NCI-H1417 treated with DMSO at 0.1 percent for 48 hours (cell line): ENCODE data around the gene SLC35F5.
"Not testable (repeated sequence)": the region's sequence is repeated elsewhere in the genome, so short reads cannot be mapped to it uniquely, and the experiment has no call there.

Experiments
- DNase-seq: peaks from one replicate; lab custom pipeline; 2025; lab: John Stamatoyannopoulos, UW

Gene SLC35F5

DNA sequence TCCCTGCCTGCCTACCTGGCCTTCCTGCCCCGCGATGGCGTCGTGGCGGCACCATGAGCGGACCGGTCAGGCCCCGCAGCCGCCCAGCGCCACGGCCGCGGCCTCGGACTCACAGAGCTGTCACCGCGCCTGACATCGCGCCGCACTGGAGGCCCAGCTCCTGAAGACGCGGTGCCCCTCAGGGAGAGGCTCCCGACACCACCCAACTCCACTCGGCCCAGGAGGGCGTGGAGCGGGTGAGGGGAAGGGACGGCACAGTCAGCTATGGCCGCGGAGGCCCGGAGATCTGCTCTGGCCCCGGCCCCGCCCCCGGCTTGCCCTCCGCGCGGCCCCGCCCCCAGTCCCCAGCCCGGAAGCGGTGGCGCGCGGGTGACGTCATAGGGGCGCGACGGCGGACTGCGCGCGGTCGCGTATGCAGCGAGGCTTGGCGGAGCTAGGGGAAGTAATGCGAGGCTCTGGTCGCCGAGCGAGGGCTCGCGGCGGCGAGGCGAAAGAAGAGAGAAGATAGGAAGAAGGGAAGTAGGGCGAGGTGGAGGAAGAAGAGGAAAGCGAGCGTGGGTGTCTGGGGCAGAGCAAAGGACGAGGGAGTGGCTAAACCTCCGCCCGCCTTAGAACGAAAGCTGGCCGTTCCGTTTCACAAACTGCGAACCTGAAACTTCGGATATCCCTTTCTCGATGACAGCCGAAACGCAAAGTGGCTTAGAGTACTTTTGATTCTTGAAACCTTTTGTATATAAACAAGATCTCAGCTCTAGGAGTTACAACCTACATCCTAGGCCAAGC lies at the start of gene SLC35F5:
SLC35F5 (minus strand) TSS at position 288 of the 783 bp plus-strand sequence; CDS start at position 55, 233 bp downstream.
- DNase-seq: peak; percentile 54

DNA sequence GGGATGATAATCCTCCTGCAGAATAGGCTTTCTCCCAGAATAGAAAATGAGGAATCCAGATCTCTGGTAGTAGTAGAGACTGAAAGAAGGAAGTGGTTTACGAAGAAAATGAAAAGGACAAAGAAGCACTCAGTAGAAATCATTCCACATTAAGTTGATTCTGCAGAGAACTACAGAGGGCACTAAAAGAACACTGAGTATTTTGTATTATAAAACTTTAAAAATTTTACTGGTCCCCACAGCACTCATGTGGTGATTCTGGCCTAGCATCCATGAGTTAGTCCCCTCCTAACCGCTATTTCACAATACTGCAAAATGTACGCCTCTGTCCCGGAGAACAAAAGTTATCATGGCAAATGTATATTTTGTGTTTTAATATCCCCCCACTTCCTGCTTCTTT lies 42.9 kb upstream of the SLC35F5 start:
- DNase-seq: no peak

GRCh38 chr2:113797237-113797636 lies 40.8 kb upstream of the SLC35F5 start:
- no peak for DNase-seq

DNA sequence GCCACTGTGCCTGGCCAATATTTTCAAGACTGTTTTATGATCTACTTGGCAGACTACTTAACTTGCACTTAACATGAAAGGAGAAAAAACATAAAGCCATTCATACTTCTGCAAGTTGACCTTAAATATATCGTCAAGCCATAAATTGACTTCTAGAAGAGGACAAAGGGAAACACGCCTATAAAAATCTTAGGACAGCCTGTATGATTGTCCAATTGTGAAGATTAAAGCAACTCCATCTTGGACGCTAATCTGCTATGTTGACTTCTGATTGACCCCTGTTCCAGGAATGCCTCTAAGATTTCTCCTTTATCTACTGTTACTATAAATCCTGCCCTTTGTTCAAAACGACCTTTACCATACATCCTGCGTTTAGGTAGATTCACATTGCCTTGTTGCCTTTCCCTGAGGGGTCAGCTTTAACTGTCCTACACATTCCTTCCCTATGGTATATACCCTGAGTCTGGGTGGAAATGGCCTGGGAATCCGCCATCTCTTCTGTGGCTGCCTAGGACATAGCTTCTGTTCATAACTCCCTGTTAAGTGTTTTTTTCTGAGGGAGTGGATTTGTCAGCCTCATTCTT lies 40.2 kb upstream of the SLC35F5 start:
- no peak for DNase-seq

GRCh38 chr2:113795405-113795920 lies 39.0 kb upstream of the SLC35F5 start:
- no peak for DNase-seq

GRCh38 chr2:113791697-113792590 lies 35.5 kb upstream of the SLC35F5 start:
- no peak for DNase-seq

DNA sequence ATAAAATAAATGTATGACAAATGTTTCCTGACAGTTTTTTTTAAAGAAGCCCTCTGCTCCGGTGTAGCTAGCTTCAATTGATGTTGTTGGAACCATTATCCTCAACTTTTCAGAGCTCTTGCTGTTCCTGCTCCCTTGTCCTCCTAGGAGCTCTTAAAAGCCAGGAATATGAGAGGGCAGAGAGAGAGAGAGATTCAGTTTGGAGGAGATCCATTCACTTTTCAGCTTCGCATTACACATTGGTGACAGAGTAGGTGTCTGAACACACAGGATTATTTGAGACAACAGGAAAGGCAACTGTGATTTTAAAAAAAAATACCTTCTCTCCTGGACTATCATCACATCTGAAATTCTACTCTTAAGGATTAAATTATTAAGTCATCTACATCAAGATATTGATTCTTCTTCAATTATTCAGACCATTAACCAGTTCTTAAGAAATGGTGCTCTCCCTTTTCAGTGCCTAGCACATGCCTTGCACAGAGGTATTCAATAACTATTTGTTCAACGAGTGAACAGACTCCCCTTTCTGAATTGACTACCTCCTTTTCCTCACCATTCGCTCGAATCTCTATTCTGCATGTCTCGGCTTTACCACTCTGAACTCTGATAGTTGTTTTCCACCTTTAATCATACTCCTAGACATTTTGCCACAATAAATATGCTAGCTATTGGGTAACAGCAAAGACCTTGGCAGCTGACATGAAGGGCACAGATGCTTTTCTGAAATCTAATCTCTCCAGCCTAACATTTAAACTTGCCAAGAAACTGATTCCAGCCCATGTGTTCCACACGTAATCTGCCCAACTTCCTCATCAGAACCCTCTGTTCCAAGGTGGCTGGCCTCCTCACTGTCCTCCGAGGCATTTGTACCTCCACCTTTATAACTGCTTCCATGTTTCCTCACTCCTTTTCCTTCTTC lies 28.6 kb upstream of the SLC35F5 start:
- DNase-seq: no peak

DNA sequence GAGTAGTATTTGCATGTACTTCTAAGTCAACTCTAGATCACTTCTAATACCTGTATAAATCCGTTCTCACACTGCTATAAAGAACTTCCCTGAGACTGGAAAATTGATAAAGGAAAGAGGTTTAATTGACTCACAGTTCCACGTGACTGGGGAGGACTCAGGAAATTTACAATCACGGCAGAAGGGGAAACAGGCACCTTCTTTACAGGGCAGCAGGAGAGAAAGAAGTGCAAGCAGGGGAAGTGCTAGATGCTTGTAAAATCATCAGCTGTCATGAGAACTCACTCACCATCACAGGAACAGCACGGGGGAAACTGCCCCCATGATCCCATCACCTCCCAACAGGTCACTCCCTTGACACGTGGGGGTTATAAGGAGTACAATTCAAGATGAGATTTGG lies 24.0 kb upstream of the SLC35F5 start:
- no peak for DNase-seq

DNA sequence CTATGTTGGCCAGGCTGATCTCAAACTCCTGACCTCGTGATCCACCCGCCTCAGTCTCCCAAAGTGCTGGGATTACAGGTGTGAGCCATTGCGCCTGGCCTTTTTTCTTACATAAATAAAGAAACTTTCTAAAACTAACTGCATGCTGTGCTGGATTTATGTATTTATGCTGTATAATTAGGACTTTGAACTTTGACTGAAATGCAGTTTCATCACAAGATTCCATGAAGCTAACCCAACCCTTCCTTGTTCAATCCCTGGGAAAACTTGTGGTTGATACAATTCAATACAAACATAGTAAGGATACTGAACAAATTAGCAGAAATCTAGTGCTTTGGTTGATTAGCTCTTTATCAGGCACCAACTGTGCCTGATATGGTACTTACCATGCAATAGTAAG lies 20.9 kb upstream of the SLC35F5 start:
- DNase-seq: no peak

GRCh38 chr2:113776949-113777348 lies 20.5 kb upstream of the SLC35F5 start:
- no peak for DNase-seq

GRCh38 chr2:113774616-113775015 lies 18.2 kb upstream of the SLC35F5 start:
- DNase-seq: not testable (repeated sequence)

- DNase-seq: no peak
These were observed 14.5 kb upstream of the SLC35F5 start for GRCh38 chr2:113770929-113771328.

DNA sequence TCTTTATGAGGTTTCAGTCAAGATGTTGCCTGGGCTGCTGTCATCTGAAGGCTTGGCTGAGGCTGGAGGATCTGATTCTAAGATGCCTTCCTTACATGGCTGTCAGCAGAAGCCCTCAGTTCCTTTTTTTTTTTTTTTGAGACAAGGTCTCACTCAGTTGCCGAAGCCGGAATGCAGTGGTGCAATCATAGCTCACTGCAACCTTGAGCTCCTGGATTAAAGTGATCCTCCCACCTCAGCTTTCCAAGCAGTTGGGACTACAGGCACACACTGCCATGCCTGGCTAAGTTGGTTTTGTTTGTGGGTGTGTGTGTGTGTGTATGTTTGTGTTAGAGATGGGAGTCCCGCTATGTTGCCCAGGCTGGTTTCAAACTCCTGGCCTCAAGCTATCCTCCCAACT lies 13.1 kb upstream of the SLC35F5 start:
- DNase-seq: no peak

GRCh38 chr2:113768770-113769169 lies 12.3 kb upstream of the SLC35F5 start:
- DNase-seq: no peak

GRCh38 chr2:113767811-113768460 lies 11.5 kb upstream of the SLC35F5 start:
- DNase-seq: no peak

- no peak for DNase-seq
These were observed 8.8 kb upstream of the SLC35F5 start for GRCh38 chr2:113765276-113765675.

DNA sequence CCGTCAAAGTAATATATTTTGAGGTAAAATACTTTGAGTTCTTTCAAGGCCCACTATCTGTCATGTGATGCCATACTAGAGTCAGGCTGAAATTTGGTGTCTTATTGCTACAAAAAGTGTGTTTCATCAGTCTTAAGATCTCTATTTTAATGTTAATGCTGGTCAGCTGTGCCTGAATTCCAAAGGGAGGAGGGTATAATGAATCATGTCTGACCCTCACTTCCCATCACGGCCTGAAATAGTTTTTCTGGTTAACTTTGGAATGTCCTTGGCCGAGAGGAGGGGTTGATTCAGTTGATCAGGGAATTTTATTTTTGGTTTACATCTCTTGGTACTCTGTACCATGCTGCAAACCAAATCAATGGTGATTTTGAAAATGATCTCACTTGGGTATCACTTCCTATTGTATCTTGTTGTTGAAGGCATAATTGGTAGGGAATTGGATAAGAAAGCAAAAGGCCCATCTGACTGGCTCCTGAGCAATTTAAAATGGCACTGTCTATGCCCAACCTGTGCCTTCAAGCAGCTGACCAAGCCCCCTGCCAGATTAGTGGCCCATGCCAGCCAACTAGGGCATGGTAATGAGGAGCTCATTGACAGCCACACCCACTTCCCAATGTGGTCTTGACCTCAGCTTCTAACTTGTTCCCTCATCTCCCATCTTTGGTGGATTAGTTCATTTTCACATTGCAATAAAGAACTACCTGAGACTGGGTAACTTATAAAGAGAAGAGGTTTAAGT lies 6.1 kb upstream of the SLC35F5 start:
- no peak for DNase-seq

- no peak for DNase-seq
These were observed 4.0 kb upstream of the SLC35F5 start for GRCh38 chr2:113760400-113760799.

DNA sequence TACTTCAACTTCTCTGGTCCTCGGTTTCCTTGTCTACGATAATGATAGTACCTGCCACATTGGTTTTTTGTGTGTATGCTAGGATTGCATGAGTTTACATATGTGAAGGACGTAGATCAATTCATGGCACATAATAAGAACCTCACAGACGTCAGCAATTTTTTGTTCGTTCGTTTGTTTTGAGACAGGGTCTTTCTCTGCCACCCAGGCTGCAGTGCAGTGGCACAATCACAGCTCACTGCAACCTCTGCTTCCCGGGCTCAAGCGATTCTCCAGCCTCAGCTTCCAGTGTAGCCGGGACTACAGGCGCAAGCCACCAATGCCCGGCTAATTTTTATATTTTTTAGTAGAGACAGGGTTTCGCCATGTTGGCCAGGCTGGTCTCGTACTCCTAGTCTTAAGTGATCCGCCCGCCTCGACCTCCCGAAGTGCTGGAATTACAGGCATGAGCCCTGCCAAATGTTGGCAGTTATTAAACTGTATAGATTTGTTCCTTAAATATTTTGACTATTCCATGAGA lies 756 bp upstream of the SLC35F5 start:
- DNase-seq: no peak

- DNase-seq: no peak
These were observed 547 bp downstream of the SLC35F5 start for GRCh38 chr2:113755835-113756354.
